H1 (cell line): ENCODE data around the gene SLC30A3. TPM values are rescaled to one million over a fixed set of nuclear protein-coding genes. Genes with fewer than 3 reads are reported as not detected.

Experiments used
- CTCF ChIA-PET: fragments of 300-600 bp; sonication (Branson Sonifier 250); formaldehyde crosslinking; loops from one replicate; lab custom pipeline; 2021; ENCODE audit not compliant: partially characterized antibody; lab: Charles Lee
- POLR2A ChIA-PET: fragments of 300-600 bp; sonication (Branson Sonifier 250); formaldehyde crosslinking; loops from one replicate; lab custom pipeline; 2021; ENCODE audit warnings: inconsistent platforms; ENCODE audit not compliant: partially characterized antibody; lab: Charles Lee
- DNase-seq, 2 experiments: peaks; one replicate each; pipeline versions ENCODE4 v3.0.0 to v3.0.0-alpha.2; 2010 to 2022; ENCODE audit warnings: low spot score in 2 of 2, low read depth in 1 of 2, mixed read lengths in 1 of 2
- FAIRE-seq: peaks from 2 replicates; lab custom pipeline; 2011; peaks lifted over from hg19 to GRCh38; lab: Jason Lieb, UNC
- H2AFZ ChIP-seq: 2 replicates; pipeline ENCODE4 v1.8.1; 2012; ENCODE audit warnings: low read length, inconsistent platforms
- H2AK5ac ChIP-seq: 2 replicates; pipeline ENCODE4 v1.6.1; 2013; ENCODE audit warnings: low read depth, low read length
- H2BK120ac ChIP-seq: replicated peaks from 2 replicates; pipeline ENCODE3; 2013; ENCODE audit warnings: low read depth, low read length, inconsistent platforms
- H2BK12ac ChIP-seq: 2 replicates; pipeline ENCODE4 v1.6.1; 2013; ENCODE audit warnings: low read depth, low read length
- H2BK15ac ChIP-seq: 2 replicates; pipeline ENCODE4 v1.6.1; 2013; ENCODE audit warnings: low read length
- H2BK20ac ChIP-seq: 2 replicates; pipeline ENCODE4 v1.6.1; 2013; ENCODE audit warnings: low read length
- H2BK5ac ChIP-seq: 2 replicates; pipeline ENCODE4 v1.6.1; 2013; ENCODE audit warnings: low read depth, low read length
- H3K14ac ChIP-seq: 2 replicates; pipeline ENCODE4 v1.6.1; 2013; ENCODE audit warnings: inconsistent platforms; ENCODE audit not compliant: insufficient read length
- H3K18ac ChIP-seq: 2 replicates; pipeline ENCODE4 v1.6.1; 2013; ENCODE audit warnings: low read length; ENCODE audit errors: extremely low read depth
- H3K23ac ChIP-seq: 2 replicates; pipeline ENCODE4 v1.6.1; 2013; ENCODE audit warnings: inconsistent platforms; ENCODE audit not compliant: insufficient read length
- H3K23me2 ChIP-seq: 2 replicates; pipeline ENCODE4 v1.6.1; 2013; ENCODE audit warnings: low read depth, low read length
- H3K27ac ChIP-seq: 2 replicates; pipeline ENCODE4 v1.6.1; 2011; ENCODE audit warnings: low read depth, low read length, inconsistent platforms
- H3K27me3 ChIP-seq, 4 experiments: replicated peaks in 1 of 4; 1 replicate in 1 of 4; 2 replicates in 3 of 4; pipeline versions ENCODE4 v1.6.1 to v1.8.1; 2011 to 2013; ENCODE audit warnings: low read length in 3 of 4, mild to moderate bottlenecking in 3 of 4, inconsistent platforms in 2 of 4, mixed read lengths in 2 of 4, moderate library complexity in 1 of 4; ENCODE audit not compliant: control insufficient read depth in 3 of 4, insufficient read depth in 3 of 4; ENCODE audit errors: extremely low read depth in 1 of 4
- H3K36me3 ChIP-seq, 4 experiments: 2 replicates each; pipeline versions ENCODE4 v1.6.1 to v1.8.1; 2011 to 2013; ENCODE audit warnings: mild to moderate bottlenecking in 4 of 4, low read length in 3 of 4, moderate library complexity in 2 of 4, control low read depth in 1 of 4, inconsistent platforms in 1 of 4; ENCODE audit not compliant: insufficient read depth in 4 of 4, control insufficient read depth in 2 of 4
- H3K4ac ChIP-seq: replicated peaks from 2 replicates; pipeline ENCODE3; 2013; ENCODE audit warnings: low read length, low read depth, mixed read lengths, inconsistent platforms; ENCODE audit not compliant: insufficient read length
- H3K4me1 ChIP-seq, 4 experiments: replicated peaks in 1 of 4; 1 replicate in 1 of 4; 2 replicates in 3 of 4; pipeline versions ENCODE4 v1.6.1 to v1.8.1; 2011 to 2013; ENCODE audit warnings: low read length in 3 of 4, inconsistent platforms in 2 of 4, mixed read lengths in 1 of 4; ENCODE audit not compliant: insufficient read depth in 4 of 4, control insufficient read depth in 3 of 4
- H3K4me2 ChIP-seq, 2 experiments: 2 replicates each; pipeline versions ENCODE4 v1.6.1 to v1.8.1; 2011 to 2013; ENCODE audit warnings: low read depth in 2 of 2, low read length in 2 of 2, control low read depth in 1 of 2, inconsistent platforms in 1 of 2, mild to moderate bottlenecking in 1 of 2; ENCODE audit not compliant: insufficient read depth in 1 of 2
- H3K4me3 ChIP-seq, 4 experiments: fragments of 200-600, 300-600 bp in 1 of 4; sonication (generic), shearing (Covaris generic), sonication (Bioruptor Twin) in 1 of 4; 2 replicates each; pipeline versions ENCODE4 v1.5.1 to v1.8.1; 2011 to 2016; ENCODE audit warnings: low read length in 4 of 4, low read depth in 3 of 4, control low read depth in 2 of 4, inconsistent platforms in 2 of 4, mild to moderate bottlenecking in 2 of 4, mixed read lengths in 1 of 4, moderate library complexity in 1 of 4; ENCODE audit not compliant: insufficient read depth in 2 of 4; ENCODE audit errors: extremely low read depth in 1 of 4
- H3K56ac ChIP-seq: replicated peaks from 2 replicates; pipeline ENCODE3; 2013; ENCODE audit warnings: low read depth, mild to moderate bottlenecking, mixed read lengths, low read length, inconsistent platforms; ENCODE audit not compliant: insufficient read length
- H3K79me1 ChIP-seq: 2 replicates; pipeline ENCODE4 v1.6.1; 2013; ENCODE audit warnings: low read depth, low read length, control low read depth
- H3K79me2 ChIP-seq, 2 experiments: 2 replicates each; pipeline versions ENCODE4 v1.6.1 to v1.8.1; 2012 to 2013; ENCODE audit warnings: low read length in 2 of 2, mild to moderate bottlenecking in 2 of 2, inconsistent platforms in 1 of 2; ENCODE audit not compliant: insufficient read depth in 2 of 2, control insufficient read depth in 1 of 2
- H3K9ac ChIP-seq, 4 experiments: replicated peaks in 1 of 4; 1 replicate in 1 of 4; 2 replicates in 3 of 4; pipeline versions ENCODE4 v1.6.1 to v1.8.1; 2011 to 2013; ENCODE audit warnings: low read depth in 3 of 4, low read length in 3 of 4, control low read depth in 2 of 4, mild to moderate bottlenecking in 2 of 4, moderate library complexity in 2 of 4, inconsistent platforms in 1 of 4; ENCODE audit errors: extremely low read depth in 1 of 4
- H3K9me3 ChIP-seq, 2 experiments: 2 replicates each; pipeline versions ENCODE4 v1.6.1 to v1.8.1; 2012 to 2013; ENCODE audit warnings: mild to moderate bottlenecking in 2 of 2, moderate library complexity in 2 of 2, control low read depth in 1 of 2, inconsistent platforms in 1 of 2, low read depth in 1 of 2, low read length in 1 of 2, mixed read lengths in 1 of 2; ENCODE audit not compliant: insufficient read depth in 2 of 2
- H4K20me1 ChIP-seq, 2 experiments: replicated peaks in 1 of 2; 2 replicates each; pipeline versions ENCODE3 to v1.8.1; 2011 to 2013; ENCODE audit warnings: inconsistent platforms in 2 of 2, low read length in 2 of 2, mild to moderate bottlenecking in 1 of 2; ENCODE audit not compliant: insufficient read depth in 2 of 2, control insufficient read depth in 1 of 2
- H4K5ac ChIP-seq: 2 replicates; pipeline ENCODE4 v1.6.1; 2013; ENCODE audit warnings: low read length, low read depth, mixed read lengths, inconsistent platforms; ENCODE audit not compliant: insufficient read length
- H4K8ac ChIP-seq: 2 replicates; pipeline ENCODE4 v1.8.0; 2013; ENCODE audit warnings: mild to moderate bottlenecking, moderate library complexity, low read length, inconsistent platforms; ENCODE audit not compliant: insufficient read depth; ENCODE audit errors: extremely low read depth
- H4K91ac ChIP-seq: replicated peaks from 2 replicates; pipeline ENCODE3; 2013; ENCODE audit warnings: low read length, mixed read lengths, inconsistent platforms; ENCODE audit not compliant: insufficient read length
- E2F6 ChIP-seq: IDR thresholded peaks from 2 replicates; pipeline ENCODE4 v1.6.1; 2012; ENCODE audit warnings: inconsistent platforms
- EZH2 ChIP-seq: fragments of 200-600 bp; sonication (generic); IDR thresholded peaks from 2 replicates; pipeline ENCODE4 v1.7.1; 2012; ENCODE audit warnings: low read depth, mild to moderate bottlenecking, moderate library complexity, low read length, inconsistent platforms; ENCODE audit not compliant: severe bottlenecking
- GTF2F1 ChIP-seq: IDR thresholded peaks from 2 replicates; pipeline ENCODE4 v1.6.1; 2012; ENCODE audit warnings: low read depth, low read length, improper control_type of control experiment, borderline replicate concordance
- KDM1A ChIP-seq: fragments of 200-600, 300-600 bp; sonication (generic); IDR thresholded peaks from 2 replicates; pipeline ENCODE4 v1.7.1; 2016; ENCODE audit warnings: mild to moderate bottlenecking, low read length, borderline replicate concordance
- KDM4A ChIP-seq: IDR thresholded peaks from one replicate; pipeline ENCODE4 v1.7.1; 2012; ENCODE audit warnings: low read depth, mild to moderate bottlenecking, moderate library complexity, low read length, inconsistent platforms; ENCODE audit not compliant: severe bottlenecking
- MAX ChIP-seq: IDR thresholded peaks from 2 replicates; pipeline ENCODE4 v1.6.1; 2012; ENCODE audit warnings: inconsistent platforms
- RAD21 ChIP-seq, 2 experiments: IDR thresholded peaks in 1 of 2; conservative IDR thresholded peaks in 1 of 2; 2 replicates each; pipeline ENCODE4 v1.6.1; 2011; ENCODE audit warnings: low read depth in 2 of 2, low read length in 2 of 2, improper control_type of control experiment in 1 of 2, inconsistent platforms in 1 of 2, mild to moderate bottlenecking in 1 of 2, moderate library complexity in 1 of 2
- RNF2 ChIP-seq: fragments of 200-900, 300-1000 bp; sonication (generic); IDR thresholded peaks from 2 replicates; pipeline ENCODE4 v1.7.1; 2016; ENCODE audit warnings: borderline replicate concordance, low read depth, mild to moderate bottlenecking, antibody characterized with exemption, low read length; ENCODE audit not compliant: poor library complexity, severe bottlenecking; ENCODE audit errors: missing control alignments
- WGBS, 2 experiments: shearing (Covaris generic) in 1 of 2; methylation state at CpG; one replicate each; pipeline versions ENCODE4 v1.1.6 to v1.1.7; 2013 to 2015; ENCODE audit warnings: low lambda C conversion rate in 2 of 2, mixed read lengths in 2 of 2, inconsistent platforms in 1 of 2, low coverage in 1 of 2, missing lambda C conversion rate in 1 of 2; ENCODE audit not compliant: insufficient replicate concordance in 2 of 2, insufficient coverage in 1 of 2, insufficient read length in 1 of 2; ENCODE audit errors: extremely low coverage in 1 of 2, missing lambda C conversion rate in 1 of 2; 5-methylcytosine and 5-hydroxymethylcytosine counted together
- polyA plus RNA-seq, 7 experiments: library from polyadenylated mRNA; depleted of rRNA in 3 of 7; stranded (reverse) in 5 of 7; unstranded in 2 of 7; fragments of >200 nt in 5 of 7; fragments of 200-250 nt in 2 of 7; gene quantifications; 1 replicate in 5 of 7; 2 replicates in 1 of 7; 4 replicates in 1 of 7; pipeline versions ENCODE4 v1.2.1 to v1.2.3, GENCODE V29; 2011 to 2013; ENCODE audit warnings: missing spikeins in 2 of 7, mixed read lengths in 2 of 7
- total RNA-seq: library from RNA; stranded (reverse); fragmentation: NEBNext Ultra II Directional; extraction: Animal tissue kit (Norgen Biotek cat#: 25700); gene quantifications from 2 replicates; pipeline ENCODE4 v1.2.1, GENCODE V29; 2021

Gene SLC30A3
- total and polyA plus RNA-seq, 2 of the 8 experiments (the other 6 are each of a cell fraction or from before 2014, with no cell fraction given), result 15.2 to 30.7 TPM

GRCh38 chr2:27306573-27307286 is 43.9 kb upstream of the SLC30A3 start:
- Histone ChIP-seq H3K18ac (peak overlapping the region; percentile 48), H2BK20ac (no peak overlapping the region), H2BK15ac (no peak overlapping the region; the same call in 1 of the 2 replicates), H3K4me1 (peaks cover 0 to 28% (median 14%) of the 10 kb centered on the region in 4 experiments; a peak in 5 of 7 replicates), H3K79me1 (no peaks in the 10 kb centered on the region), H2AK5ac (no peak overlapping the region), H3K27me3 (peaks cover 29 to 41% (median 39%) of the 10 kb centered on the region in 4 experiments), H4K5ac (no peak overlapping the region), H4K20me1 (peaks cover 4 to 11% of the 10 kb centered on the region in 2 experiments), H3K23ac (no peak overlapping the region), H3K14ac (no peak overlapping the region), H3K9me3 (no peaks in the 10 kb centered on the region; a peak in 1 of 4 replicates), H4K91ac (peak overlapping the region; percentile 54), H3K36me3 (peaks cover 0 to 4% (median 0%) of the 10 kb centered on the region in 4 experiments; a peak in 1 of 8 replicates), H4K8ac (peak overlapping the region; percentile 82), H2BK120ac (no peak overlapping the region), H2BK5ac (no peak overlapping the region), H3K27ac (no peak overlapping the region), H3K4me3 (peak overlapping the region in 3 of 4 experiments; percentile 26 to 51 (median 34); a peak in 5 of 8 replicates), H3K56ac (peak overlapping the region; percentile 69), H3K4me2 (peak overlapping the region; percentile 63 to 69), H3K79me2 (no peaks in the 10 kb centered on the region), H3K23me2 (peaks cover 10% of the 10 kb centered on the region; the same call in 1 of the 2 replicates), H2BK12ac (peak overlapping the region; percentile 29; the same call in 1 of the 2 replicates), H3K4ac (no peak overlapping the region), H2AFZ (no peak overlapping the region), H3K9ac (no peak overlapping the region; a peak in 1 of 7 replicates)
- DNase-seq (peak in 1 of 2 experiments; percentile 75), FAIRE-seq (no peak)
- ChIA-PET CTCF (interaction anchor here (1.3 to 12.3 kb wide), 5 partner anchors 14 to 226 kb away, joined by 3 to 413 read pairs (median 6); partner anchors contain the start of genes DNAJC5G, MPV17 and TRIM54), POLR2A (interaction anchor here (1.0 to 8.8 kb wide), 5 partner anchors 14 to 63 kb away, joined by 3 to 105 read pairs (median 8); partner anchors contain the start of genes GTF3C2 and MPV17)
- 11% methylated on average over 28 of the region's 51 CpGs; no CpG with 5 or more reads in 1 of the 2 experiments for WGBS, 2 experiments
- TF ChIP-seq RNF2 (peak; percentile 62), E2F6 (peak; percentile 88), MAX (peak; percentile 94), EZH2 (peak; percentile 62), KDM1A (no peak), GTF2F1 (no peak), RAD21 (IDR thresholded peaks at IDR 0.05 in 1 of 2, conservative IDR thresholded peaks at IDR 0.05 in 1 of 2; ENCODE audit: low read depth in 2 of 2, low read length in 2 of 2) (no peak), KDM4A (peak; percentile 71)
